ENCODE data around the gene TMEM117.

GRCh38 chr12:44059476-44059875 lies 223.6 kb downstream of the TMEM117 start:
- TF ChIP-seq EP300 (IDR thresholded peaks at IDR 0.05) (no peak), POLR2A (IDR thresholded peaks at IDR 0.05) (no peak)
- TF ChIP-seq, protein P1, sequence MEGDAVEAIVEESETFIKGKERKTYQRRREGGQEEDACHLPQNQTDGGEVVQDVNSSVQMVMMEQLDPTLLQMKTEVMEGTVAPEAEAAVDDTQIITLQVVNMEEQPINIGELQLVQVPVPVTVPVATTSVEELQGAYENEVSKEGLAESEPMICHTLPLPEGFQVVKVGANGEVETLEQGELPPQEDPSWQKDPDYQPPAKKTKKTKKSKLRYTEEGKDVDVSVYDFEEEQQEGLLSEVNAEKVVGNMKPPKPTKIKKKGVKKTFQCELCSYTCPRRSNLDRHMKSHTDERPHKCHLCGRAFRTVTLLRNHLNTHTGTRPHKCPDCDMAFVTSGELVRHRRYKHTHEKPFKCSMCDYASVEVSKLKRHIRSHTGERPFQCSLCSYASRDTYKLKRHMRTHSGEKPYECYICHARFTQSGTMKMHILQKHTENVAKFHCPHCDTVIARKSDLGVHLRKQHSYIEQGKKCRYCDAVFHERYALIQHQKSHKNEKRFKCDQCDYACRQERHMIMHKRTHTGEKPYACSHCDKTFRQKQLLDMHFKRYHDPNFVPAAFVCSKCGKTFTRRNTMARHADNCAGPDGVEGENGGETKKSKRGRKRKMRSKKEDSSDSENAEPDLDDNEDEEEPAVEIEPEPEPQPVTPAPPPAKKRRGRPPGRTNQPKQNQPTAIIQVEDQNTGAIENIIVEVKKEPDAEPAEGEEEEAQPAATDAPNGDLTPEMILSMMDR (IDR thresholded peaks at IDR 0.05) = no peak
